Kidney (tissue), 14 donors: ENCODE data around the gene CREG2. TPM values are rescaled to one million over a fixed set of nuclear protein-coding genes. Genes with fewer than 3 reads are reported as not detected.

ENCODE experiments used
- DNase-seq, 5 donors: peaks; one replicate each; pipeline ENCODE4 v3.0.0-alpha.2; 2013 to 2020
- FAIRE-seq: peaks from 2 replicates; lab custom pipeline; 2012; peaks lifted over from hg19 to GRCh38; lab: Jason Lieb, UNC
- H3K27ac ChIP-seq, 2 donors: one replicate each; pipeline ENCODE4 v1.7.0; 2013; ENCODE audit warnings: low read depth in 2 of 2, low read length in 2 of 2, inconsistent platforms in 1 of 2
- H3K27me3 ChIP-seq: one replicate; pipeline ENCODE4 v1.7.1; 2013; ENCODE audit warnings: low read length, inconsistent platforms; ENCODE audit not compliant: control insufficient read depth, insufficient read depth
- H3K36me3 ChIP-seq, 3 donors: one replicate each; pipeline versions ENCODE4 v1.7.0 to v1.7.1; 2013; ENCODE audit warnings: low read length in 3 of 3, control low read depth in 1 of 3, inconsistent platforms in 1 of 3; ENCODE audit not compliant: insufficient read depth in 3 of 3, control insufficient read depth in 2 of 3
- H3K4me1 ChIP-seq, 3 donors: one replicate each; pipeline versions ENCODE4 v1.7.0 to v1.7.1; 2013; ENCODE audit warnings: low read length in 3 of 3, inconsistent platforms in 1 of 3, low read depth in 1 of 3; ENCODE audit not compliant: control insufficient read depth in 2 of 3, insufficient read depth in 2 of 3
- H3K4me3 ChIP-seq, 3 donors: one replicate each; pipeline versions ENCODE4 v1.7.0 to v1.8.1; 2013; ENCODE audit warnings: low read length in 3 of 3, control low read depth in 1 of 3, inconsistent platforms in 1 of 3
- H3K9ac ChIP-seq, 3 donors: one replicate each; pipeline versions ENCODE4 v1.7.0 to v1.7.1; 2013; ENCODE audit warnings: low read length in 3 of 3, control low read depth in 1 of 3, inconsistent platforms in 1 of 3
- H3K9me3 ChIP-seq, 3 donors: one replicate each; pipeline versions ENCODE4 v1.7.0 to v1.7.1; 2013; ENCODE audit warnings: low read length in 3 of 3, control low read depth in 1 of 3, inconsistent platforms in 1 of 3; ENCODE audit not compliant: control insufficient read depth in 2 of 3, insufficient read depth in 1 of 3
- intact Hi-C: fragments of 100-400 bp; cut with DNase I; formaldehyde crosslinking; loops from one replicate; pipeline ENCODE4 v1.11.1; 2022
- polyA plus RNA-seq: library from polyadenylated mRNA; stranded (reverse); fragments of 350-450 nt; fragmentation: Illumina TruSeq; extraction: RNeasy Lipid Tissue Mini Kit (QIAGEN cat#74804); gene quantifications from one replicate; pipeline ENCODE4 v1.2.3, GENCODE V29; 2014; ENCODE audit warnings: low read depth, low replicate concordance; ENCODE audit not compliant: insufficient read depth
- total RNA-seq: library from RNA; stranded (reverse); fragmentation: NEBNext Ultra II Directional; extraction: Animal tissue kit (Norgen Biotek cat#: 25700); gene quantifications from one replicate; pipeline ENCODE4 v1.2.1, GENCODE V29; 2021
- TF ChIP-seq, protein P1 (sequence below): IDR thresholded peaks from 3 replicates; pipeline ENCODE4 v1.5.1; 2012; ENCODE audit warnings: mild to moderate bottlenecking, moderate library complexity, borderline replicate concordance; ENCODE audit not compliant: insufficient read depth; ENCODE audit errors: extremely low read depth
- donor health status: control.
- donor health status: control.
- donor health status: control.
- donor health status: control.
- donor health status: control.
- donor health status: DM: yes; HTN: yes; CAD: no.
- donor health status: Normal renal cell carcinoma (clear cell type).

The CREG2 gene
- total and polyA plus RNA-seq, 2 donors from 2014 or later = 0.69 TPM; not detected in 1

GRCh38 chr2:101398116-101398821, 11.0 kb upstream of the CREG2 start:
- no peaks in the 10 kb centered on the region for H3K27me3 ChIP-seq
- no peak overlapping the region for H3K27ac ChIP-seq
- no peak overlapping the region for H3K9ac ChIP-seq
- TF ChIP-seq, protein P1, sequence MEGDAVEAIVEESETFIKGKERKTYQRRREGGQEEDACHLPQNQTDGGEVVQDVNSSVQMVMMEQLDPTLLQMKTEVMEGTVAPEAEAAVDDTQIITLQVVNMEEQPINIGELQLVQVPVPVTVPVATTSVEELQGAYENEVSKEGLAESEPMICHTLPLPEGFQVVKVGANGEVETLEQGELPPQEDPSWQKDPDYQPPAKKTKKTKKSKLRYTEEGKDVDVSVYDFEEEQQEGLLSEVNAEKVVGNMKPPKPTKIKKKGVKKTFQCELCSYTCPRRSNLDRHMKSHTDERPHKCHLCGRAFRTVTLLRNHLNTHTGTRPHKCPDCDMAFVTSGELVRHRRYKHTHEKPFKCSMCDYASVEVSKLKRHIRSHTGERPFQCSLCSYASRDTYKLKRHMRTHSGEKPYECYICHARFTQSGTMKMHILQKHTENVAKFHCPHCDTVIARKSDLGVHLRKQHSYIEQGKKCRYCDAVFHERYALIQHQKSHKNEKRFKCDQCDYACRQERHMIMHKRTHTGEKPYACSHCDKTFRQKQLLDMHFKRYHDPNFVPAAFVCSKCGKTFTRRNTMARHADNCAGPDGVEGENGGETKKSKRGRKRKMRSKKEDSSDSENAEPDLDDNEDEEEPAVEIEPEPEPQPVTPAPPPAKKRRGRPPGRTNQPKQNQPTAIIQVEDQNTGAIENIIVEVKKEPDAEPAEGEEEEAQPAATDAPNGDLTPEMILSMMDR = no peak
- no peak overlapping the region for H3K4me3 ChIP-seq
- intact Hi-C loops = no loop called here
- peaks cover 0 to 11% (median 4%) of the 10 kb centered on the region in 3 donors for H3K4me1 ChIP-seq
- DNase-seq = no peak
- no peak for FAIRE-seq
- H3K9me3 ChIP-seq = no peaks in the 10 kb centered on the region
- H3K36me3 ChIP-seq = no peaks in the 10 kb centered on the region

DNA sequence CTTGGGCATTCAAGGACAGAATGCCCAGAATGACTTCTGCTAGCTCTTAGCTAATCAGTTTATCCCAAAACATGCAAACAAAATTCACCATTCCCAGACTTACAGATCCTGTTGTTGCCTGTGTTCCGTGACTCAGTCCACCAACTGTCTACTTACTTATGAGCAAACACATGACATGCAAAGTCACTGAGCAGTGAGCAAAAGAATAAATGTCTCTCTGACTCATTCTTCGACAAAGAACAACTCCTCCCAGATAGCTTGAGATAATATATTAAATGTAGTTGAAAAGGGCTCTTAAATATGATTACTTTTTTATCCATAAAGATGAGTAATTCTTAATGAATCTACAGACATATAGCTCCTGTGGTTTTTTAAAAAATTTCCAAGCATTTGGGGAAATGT, 9.0 kb upstream of the CREG2 start:
- no peaks in the 10 kb centered on the region for H3K27me3 ChIP-seq
- no peak for DNase-seq

GRCh38 chr2:101395545-101396315, 8.4 kb upstream of the CREG2 start:
- Histone ChIP-seq H3K9me3 (no peaks in the 10 kb centered on the region), H3K4me3 (no peak overlapping the region), H3K4me1 (peaks cover 0 to 9% (median 4%) of the 10 kb centered on the region in 3 donors), H3K27ac (no peak overlapping the region), H3K9ac (no peak overlapping the region), H3K36me3 (no peaks in the 10 kb centered on the region), H3K27me3 (no peaks in the 10 kb centered on the region)
- DNase-seq (no peak), FAIRE-seq (no peak)
- TF ChIP-seq, protein P1 = no peak
- intact Hi-C loops = no loop called here

More for the DNA sequence above, 9.0 kb upstream of the CREG2 start:
- no peak for FAIRE-seq
- Histone ChIP-seq H3K4me3 (no peak overlapping the region), H3K4me1 (peaks cover 0 to 11% (median 4%) of the 10 kb centered on the region in 3 donors), H3K36me3 (no peaks in the 10 kb centered on the region), H3K9ac (no peak overlapping the region), H3K27ac (no peak overlapping the region), H3K9me3 (no peaks in the 10 kb centered on the region)
- intact Hi-C loops = no loop called here
- TF ChIP-seq, protein P1 = no peak
